Mesodermal cell (in vitro differentiated cells): ENCODE measurements around the gene PRXL2B.

ENCODE experiments used
- H3K27ac ChIP-seq: 2 replicates; pipeline ENCODE4 v1.7.0; 2013; ENCODE audit warnings: mild to moderate bottlenecking, low read depth, low read length, moderate library complexity; ENCODE audit not compliant: severe bottlenecking
- H3K36me3 ChIP-seq: 2 replicates; pipeline ENCODE4 v1.7.1; 2013; ENCODE audit warnings: mild to moderate bottlenecking, low read length, moderate library complexity; ENCODE audit not compliant: control insufficient read depth, insufficient read depth
- H3K4me1 ChIP-seq: one replicate; pipeline ENCODE4 v1.7.1; 2013; ENCODE audit warnings: mild to moderate bottlenecking, low read length; ENCODE audit not compliant: insufficient read depth, control insufficient read depth, poor library complexity, severe bottlenecking
- H3K4me3 ChIP-seq: 2 replicates; pipeline ENCODE4 v1.7.0; 2013; ENCODE audit warnings: low read length, control low read depth, mild to moderate bottlenecking; ENCODE audit not compliant: insufficient read depth, poor library complexity, severe bottlenecking; ENCODE audit errors: extremely low read depth
- H3K9me3 ChIP-seq: 2 replicates; pipeline ENCODE4 v1.7.1; 2013; ENCODE audit warnings: mild to moderate bottlenecking, low read length, moderate library complexity; ENCODE audit not compliant: control insufficient read depth
- WGBS, 2 experiments: methylation state at CpG; one replicate each; pipeline ENCODE4 v1.1.5; 2013; ENCODE audit warnings: missing lambda C conversion rate in 2 of 2; ENCODE audit not compliant: insufficient coverage in 2 of 2; 5-methylcytosine and 5-hydroxymethylcytosine counted together

The PRXL2B gene

GRCh38 chr1:2628933-2629626, 42.5 kb downstream of the PRXL2B start:
- H3K4me3 ChIP-seq: no peak overlapping the region
- no peak overlapping the region for H3K27ac ChIP-seq
- H3K9me3 ChIP-seq: no peaks in the 10 kb centered on the region
- H3K4me1 ChIP-seq: no peaks in the 10 kb centered on the region
- H3K36me3 ChIP-seq: no peaks in the 10 kb centered on the region
- 14 to 20% methylated on average over 33 to 50 of the region's 64 CpGs for WGBS, 2 experiments

GRCh38 chr1:2629627-2630497, 43.3 kb downstream of the PRXL2B start:
- 88 to 92% methylated on average over 19 of the region's 23 CpGs for WGBS, 2 experiments
- Histone ChIP-seq H3K9me3 (no peaks in the 10 kb centered on the region), H3K4me1 (no peaks in the 10 kb centered on the region), H3K27ac (no peak overlapping the region), H3K36me3 (no peaks in the 10 kb centered on the region), H3K4me3 (no peak overlapping the region)

- no peaks in the 10 kb centered on the region for H3K9me3 ChIP-seq
- H3K4me3 ChIP-seq: no peak overlapping the region
- H3K27ac ChIP-seq: no peak overlapping the region
- WGBS, 2 experiments: 87 to 92% methylated on average over 25 to 34 of the region's 35 CpGs
- H3K36me3 ChIP-seq: no peaks in the 10 kb centered on the region
- H3K4me1 ChIP-seq: no peaks in the 10 kb centered on the region
These were observed 44.0 kb downstream of the PRXL2B start for GRCh38 chr1:2630498-2631135.

- WGBS, 2 experiments: 89% methylated on average over 20 to 22 of the region's 24 CpGs
- no peak overlapping the region for H3K27ac ChIP-seq
- no peaks in the 10 kb centered on the region for H3K4me1 ChIP-seq
- H3K36me3 ChIP-seq: no peaks in the 10 kb centered on the region
- H3K9me3 ChIP-seq: peaks cover 3% of the 10 kb centered on the region
- no peak overlapping the region for H3K4me3 ChIP-seq
These were observed 44.8 kb downstream of the PRXL2B start for GRCh38 chr1:2631136-2632050.

- Histone ChIP-seq H3K9me3 (peaks cover 9% of the 10 kb centered on the region), H3K27ac (no peak overlapping the region), H3K4me1 (no peaks in the 10 kb centered on the region), H3K36me3 (no peaks in the 10 kb centered on the region), H3K4me3 (no peak overlapping the region)
- 79 to 91% methylated on average over 5 to 7 of the region's 8 CpGs for WGBS, 2 experiments
These were observed 45.5 kb downstream of the PRXL2B start for GRCh38 chr1:2632051-2632430.

GRCh38 chr1:2632561-2633361, 46.2 kb downstream of the PRXL2B start, which contains the start of gene MMEL1:
Gene MMEL1 (minus strand): TSS chr1:2633016. CDS start chr1:2629484, 3,532 bp downstream.
- WGBS, 2 experiments: 68 to 75% methylated on average over 10 to 11 of the region's 16 CpGs
- Histone ChIP-seq H3K36me3 (no peaks in the 10 kb centered on the region), H3K4me3 (no peak within 1 kb of the TSS), H3K27ac (no peak within 1 kb of the TSS), H3K4me1 (no peaks in the 10 kb centered on the region), H3K9me3 (peaks cover 12% of the 10 kb centered on the region)

- WGBS, 2 experiments: 79 to 89% methylated on average over 11 to 12 of the region's 12 CpGs
- Histone ChIP-seq H3K4me3 (no peak overlapping the region), H3K9me3 (peaks cover 12% of the 10 kb centered on the region), H3K27ac (no peak overlapping the region), H3K4me1 (no peaks in the 10 kb centered on the region), H3K36me3 (no peaks in the 10 kb centered on the region)
These were observed 46.9 kb downstream of the PRXL2B start for GRCh38 chr1:2633366-2633935.

GRCh38 chr1:2633936-2634491, 47.4 kb downstream of the PRXL2B start:
- Histone ChIP-seq H3K36me3 (no peaks in the 10 kb centered on the region), H3K4me1 (no peaks in the 10 kb centered on the region), H3K27ac (no peak overlapping the region), H3K4me3 (no peak overlapping the region), H3K9me3 (peaks cover 12% of the 10 kb centered on the region)
- WGBS, 2 experiments: 86 to 93% methylated on average over 8 of the region's 8 CpGs

- no peaks in the 10 kb centered on the region for H3K4me1 ChIP-seq
- H3K9me3 ChIP-seq: peaks cover 12% of the 10 kb centered on the region
- H3K36me3 ChIP-seq: no peaks in the 10 kb centered on the region
- WGBS, 2 experiments: 80 to 86% methylated on average over 8 of the region's 10 CpGs
- no peak overlapping the region for H3K27ac ChIP-seq
- no peak overlapping the region for H3K4me3 ChIP-seq
These were observed 48.9 kb downstream of the PRXL2B start for GRCh38 chr1:2635361-2636010.
